NB4 (cell line): ENCODE measurements around the gene NPB.

Source experiments
- DNase-seq: peaks from one replicate; pipeline ENCODE4 v3.0.0; 2010; ENCODE audit warnings: low read depth
- H3K4me3 ChIP-seq: one replicate; pipeline ENCODE4 v1.5.1; 2011; ENCODE audit warnings: mild to moderate bottlenecking, low read depth, low read length, moderate library complexity
- MYC ChIP-seq: IDR thresholded peaks from 2 replicates; pipeline ENCODE4 v1.6.1; 2011; ENCODE audit warnings: low read depth, low read length
- POLR2A ChIP-seq: IDR thresholded peaks from 2 replicates; pipeline ENCODE4 v1.6.1; 2011; ENCODE audit warnings: mild to moderate bottlenecking; ENCODE audit not compliant: insufficient read length; ENCODE audit errors: extremely low read depth
- TF ChIP-seq, protein P1 (sequence below): IDR thresholded peaks from 2 replicates; pipeline ENCODE4 v1.6.1; 2011; ENCODE audit warnings: low read depth, low read length
- TF ChIP-seq, protein P2 (sequence below): IDR thresholded peaks from one replicate; pipeline ENCODE4 v1.5.1; 2012; ENCODE audit warnings: low read depth, low read length

Gene NPB

DNA sequence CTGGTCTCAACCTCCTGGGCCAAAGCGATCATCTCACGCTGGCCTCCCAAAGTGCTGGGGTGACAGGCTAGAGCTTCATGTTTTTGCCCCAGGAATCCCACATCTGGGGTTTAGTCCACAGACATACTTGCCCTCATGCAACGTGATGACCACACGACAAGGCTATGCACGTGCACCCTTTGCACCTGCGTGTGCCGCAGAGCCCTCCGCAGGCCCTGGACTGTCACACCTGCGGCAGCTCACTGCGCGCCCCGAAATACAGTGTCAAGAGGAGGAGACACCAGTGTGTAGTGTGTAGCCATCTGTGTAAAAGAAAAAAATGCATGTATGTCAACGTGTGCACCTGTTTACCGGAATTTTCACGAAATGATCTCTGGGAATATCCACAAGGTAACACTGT is 48.5 kb downstream of the NPB start:
- DNase-seq = no peak
- H3K4me3 ChIP-seq = no peak overlapping the region
- TF ChIP-seq POLR2A (no peak), MYC (no peak)
- TF ChIP-seq, protein P1, sequence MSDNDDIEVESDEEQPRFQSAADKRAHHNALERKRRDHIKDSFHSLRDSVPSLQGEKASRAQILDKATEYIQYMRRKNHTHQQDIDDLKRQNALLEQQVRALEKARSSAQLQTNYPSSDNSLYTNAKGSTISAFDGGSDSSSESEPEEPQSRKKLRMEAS = no peak
- TF ChIP-seq, protein P2, sequence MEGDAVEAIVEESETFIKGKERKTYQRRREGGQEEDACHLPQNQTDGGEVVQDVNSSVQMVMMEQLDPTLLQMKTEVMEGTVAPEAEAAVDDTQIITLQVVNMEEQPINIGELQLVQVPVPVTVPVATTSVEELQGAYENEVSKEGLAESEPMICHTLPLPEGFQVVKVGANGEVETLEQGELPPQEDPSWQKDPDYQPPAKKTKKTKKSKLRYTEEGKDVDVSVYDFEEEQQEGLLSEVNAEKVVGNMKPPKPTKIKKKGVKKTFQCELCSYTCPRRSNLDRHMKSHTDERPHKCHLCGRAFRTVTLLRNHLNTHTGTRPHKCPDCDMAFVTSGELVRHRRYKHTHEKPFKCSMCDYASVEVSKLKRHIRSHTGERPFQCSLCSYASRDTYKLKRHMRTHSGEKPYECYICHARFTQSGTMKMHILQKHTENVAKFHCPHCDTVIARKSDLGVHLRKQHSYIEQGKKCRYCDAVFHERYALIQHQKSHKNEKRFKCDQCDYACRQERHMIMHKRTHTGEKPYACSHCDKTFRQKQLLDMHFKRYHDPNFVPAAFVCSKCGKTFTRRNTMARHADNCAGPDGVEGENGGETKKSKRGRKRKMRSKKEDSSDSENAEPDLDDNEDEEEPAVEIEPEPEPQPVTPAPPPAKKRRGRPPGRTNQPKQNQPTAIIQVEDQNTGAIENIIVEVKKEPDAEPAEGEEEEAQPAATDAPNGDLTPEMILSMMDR = no peak

DNA sequence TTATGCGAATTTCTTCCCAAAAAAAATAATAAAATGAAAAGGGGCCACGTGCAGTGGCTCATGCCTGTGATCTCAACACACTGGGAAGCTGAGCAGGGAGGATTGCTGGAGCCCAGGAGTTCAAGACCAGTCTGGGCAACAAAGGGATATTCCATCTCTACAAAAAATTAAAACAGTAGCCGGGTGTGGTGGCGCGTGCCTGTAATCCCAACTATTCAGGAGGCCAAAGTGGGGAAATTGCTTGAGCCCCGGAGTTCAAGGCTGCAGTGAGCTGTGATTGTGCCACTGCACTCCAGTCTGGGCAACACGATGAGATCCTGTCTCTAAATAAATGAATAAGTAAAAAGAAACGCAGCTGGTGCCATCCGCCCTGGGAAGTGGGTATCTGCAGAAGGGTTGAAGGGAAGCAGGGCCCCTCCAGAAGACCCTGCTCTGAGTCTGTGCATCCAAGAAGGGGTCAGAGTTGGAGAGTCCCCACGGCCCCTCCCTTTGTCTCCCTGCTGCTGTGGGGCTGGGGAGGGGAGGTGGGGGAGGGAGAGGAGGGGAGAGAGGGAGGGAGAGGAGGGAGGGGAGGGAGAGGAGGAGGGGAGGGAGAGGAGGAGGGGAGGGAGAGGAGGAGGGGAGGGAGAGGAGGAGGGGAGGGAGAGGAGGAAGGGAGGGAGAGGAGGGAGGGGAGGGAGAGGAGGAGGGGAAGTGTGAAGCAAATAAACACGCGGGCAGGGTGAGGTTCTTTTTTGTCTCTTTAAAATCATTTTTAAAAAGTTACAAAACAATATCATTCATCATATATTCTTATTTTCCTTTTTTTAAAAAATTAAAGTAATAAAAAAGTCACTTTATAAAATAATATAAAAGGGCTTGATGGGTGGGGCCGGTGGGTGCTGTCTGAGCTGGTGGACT is 50.0 kb downstream of the NPB start:
- TF ChIP-seq MYC = no peak
- TF ChIP-seq, protein P2 = no peak
- TF ChIP-seq POLR2A = no peak
- TF ChIP-seq, protein P1 = no peak
- no peak for DNase-seq
- no peak overlapping the region for H3K4me3 ChIP-seq
